NCI-H82 treated with DMSO at 0.1 percent for 48 hours (cell line): Measurements from ENCODE around the gene IMP3.

Experiments used
- DNase-seq: peaks from one replicate; lab custom pipeline; 2025; ENCODE audit not compliant: unreplicated experiment; lab: John Stamatoyannopoulos, UW

Gene IMP3

DNA sequence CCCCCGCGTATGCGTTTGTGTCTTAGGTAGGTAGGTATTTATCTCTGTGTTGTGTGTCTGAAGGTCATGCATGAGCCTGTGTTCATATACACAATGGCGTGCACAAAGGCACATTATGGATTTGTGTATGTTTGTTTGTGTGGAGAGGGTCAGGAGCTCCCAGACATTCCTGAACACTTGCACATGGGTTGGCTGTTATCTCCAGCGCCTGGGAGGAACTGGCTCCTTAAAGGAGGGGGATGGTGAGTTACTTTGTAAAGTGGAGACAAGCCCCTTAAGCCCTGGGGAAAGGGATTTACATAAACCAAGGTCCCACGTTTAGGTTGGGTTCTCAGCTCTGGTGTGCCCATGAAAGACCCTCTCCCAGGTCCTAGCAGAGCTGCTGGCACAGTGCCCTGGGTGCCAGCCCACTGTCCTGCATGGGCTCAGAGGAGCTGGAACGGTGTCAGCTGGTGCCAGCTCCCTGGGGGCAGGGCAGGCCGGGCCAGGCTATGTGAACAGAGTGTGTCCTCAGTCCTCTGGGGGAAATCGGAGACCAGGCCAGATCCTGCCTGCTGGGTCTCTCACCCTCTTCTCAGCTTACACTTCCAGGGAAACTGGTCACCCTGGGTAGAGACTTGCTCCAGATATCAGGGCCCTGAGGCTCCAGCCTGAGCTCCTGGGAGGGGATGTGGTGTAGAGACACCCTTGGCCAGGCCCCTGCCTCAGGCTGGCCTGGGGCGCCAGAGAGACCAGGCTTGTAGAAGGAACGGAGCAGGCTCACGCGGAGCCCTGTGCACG is 32.8 kb upstream of the IMP3 start:
- peak; percentile 43 for DNase-seq

DNA sequence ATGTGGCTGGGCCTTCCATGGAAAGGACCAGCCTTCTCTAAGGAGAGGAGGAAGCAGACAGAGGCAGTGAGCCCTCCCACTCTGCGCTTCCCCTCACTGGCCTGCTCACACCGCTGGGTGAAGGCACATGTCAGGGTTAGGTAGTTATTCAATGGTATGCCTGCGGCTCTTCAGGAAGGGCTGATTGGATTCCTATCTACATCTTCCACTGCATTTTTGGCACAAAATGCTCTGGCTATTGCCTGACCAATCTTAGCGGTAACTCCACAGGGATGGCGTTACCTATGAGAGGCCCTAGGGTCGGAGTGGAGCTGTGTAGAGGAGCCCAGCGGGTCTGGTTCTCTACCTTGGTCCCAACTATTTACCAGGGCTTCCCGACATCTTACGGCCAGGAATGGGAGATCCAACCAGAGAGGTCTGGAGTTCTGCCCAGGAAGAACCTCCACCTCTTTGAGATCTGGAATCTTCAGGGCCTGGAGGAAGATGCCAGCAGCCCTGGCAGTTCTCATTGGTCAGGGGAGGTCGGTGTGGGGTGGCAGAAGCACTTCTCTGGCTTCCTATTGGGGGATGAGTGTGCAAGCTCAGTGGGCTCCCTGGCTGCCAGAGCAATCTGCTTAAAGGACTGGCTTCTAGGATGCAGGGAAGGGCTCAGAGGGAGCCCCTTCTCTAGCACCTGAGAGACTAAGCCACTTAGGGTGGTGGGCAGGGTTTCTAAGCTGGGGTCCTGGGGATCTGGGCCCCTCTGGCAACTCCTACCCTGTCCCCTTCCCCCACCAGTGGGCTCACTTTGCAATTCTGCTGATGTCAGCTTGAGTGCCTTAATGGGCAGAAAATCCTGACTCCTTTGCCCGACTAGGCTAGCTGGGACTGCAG is 31.9 kb upstream of the IMP3 start:
- no peak for DNase-seq

DNA sequence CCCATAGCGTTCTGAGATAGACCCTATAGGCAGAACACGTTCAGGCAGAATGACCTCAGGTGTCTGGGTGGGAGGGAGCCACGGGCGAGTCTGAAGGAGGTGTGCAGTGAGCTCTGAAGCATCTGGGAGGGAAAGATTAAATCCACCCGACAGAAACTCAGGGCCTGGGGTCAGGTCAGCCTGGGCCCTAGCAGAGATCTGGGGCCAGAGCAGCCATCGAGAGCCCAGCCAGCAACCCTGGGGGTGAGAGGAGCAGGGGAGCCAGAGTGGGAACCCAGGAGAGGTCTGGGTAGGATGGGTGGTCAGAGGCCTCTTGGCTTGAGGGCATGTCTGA is 29.8 kb upstream of the IMP3 start:
- no peak for DNase-seq

DNA sequence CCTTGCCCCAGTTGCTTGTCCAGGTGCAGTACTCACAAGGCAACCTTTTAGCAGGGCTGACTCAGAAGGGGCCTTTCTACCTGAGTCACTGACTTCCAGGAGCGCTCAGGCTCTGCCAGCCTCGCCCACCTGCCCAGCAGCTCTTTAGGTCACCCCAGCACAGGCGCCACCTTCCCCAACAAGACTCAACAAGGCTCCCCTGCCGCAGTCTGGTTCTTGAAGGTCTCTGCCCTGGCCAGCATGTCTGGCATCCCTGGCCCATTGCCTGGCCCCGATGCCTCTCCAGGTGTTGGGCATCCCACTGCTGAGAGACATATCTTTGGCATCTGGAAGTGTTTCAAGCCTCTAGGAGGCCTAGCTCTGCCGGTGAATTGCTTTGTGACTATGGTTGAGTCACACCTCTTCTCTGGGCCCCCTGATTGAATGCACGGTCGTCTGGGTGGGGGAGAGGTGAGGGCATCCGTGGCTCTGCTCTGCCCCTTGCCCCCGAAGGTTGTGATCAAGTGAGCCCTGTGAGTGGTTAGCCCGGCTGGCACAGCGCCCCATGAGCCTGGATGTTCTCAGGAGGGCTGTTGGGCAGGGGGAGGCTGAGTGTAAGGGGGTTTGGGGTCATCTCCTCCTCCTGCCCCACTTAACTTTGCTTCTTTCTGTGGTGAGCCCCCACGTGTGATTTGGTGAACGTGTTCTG is 29.3 kb upstream of the IMP3 start:
- no peak for DNase-seq

GRCh38 chr15:75666823-75667501 is 26.9 kb upstream of the IMP3 start:
- no peak for DNase-seq

- no peak for DNase-seq
These were observed 24.0 kb upstream of the IMP3 start for GRCh38 chr15:75663931-75664421.

DNA sequence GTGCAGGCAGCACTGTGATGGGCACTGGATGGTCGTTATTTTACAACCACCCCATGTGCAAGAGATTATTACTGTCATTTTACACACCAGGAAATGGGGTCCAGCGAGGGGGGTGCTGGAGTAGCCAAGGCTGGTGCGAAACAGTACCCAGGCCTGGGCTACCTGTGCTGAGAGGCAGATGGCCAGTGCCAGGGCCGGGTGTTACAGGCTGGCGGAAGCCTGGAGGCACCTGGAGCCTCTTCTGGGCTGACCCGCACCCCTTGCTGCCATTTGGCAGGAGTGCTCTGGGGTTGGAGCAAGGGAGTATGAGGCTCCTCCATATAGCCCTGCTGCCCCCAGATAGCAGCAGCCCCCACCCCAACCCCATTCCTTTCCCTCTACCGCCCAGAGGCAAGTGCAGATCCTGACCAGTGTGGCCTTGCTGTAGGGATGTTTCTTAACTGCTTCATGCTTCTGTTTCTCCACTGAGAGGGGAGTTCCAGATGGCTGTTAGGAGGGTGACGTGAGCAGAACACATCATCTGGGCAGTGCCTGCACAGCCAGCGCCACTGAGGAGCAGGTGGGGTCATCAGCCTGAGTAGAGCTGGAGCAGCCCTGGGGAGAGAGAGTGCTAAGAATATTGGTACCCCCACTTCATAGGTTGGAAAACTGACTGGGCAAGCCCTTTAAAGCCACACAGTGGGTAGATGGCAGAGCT is 22.9 kb upstream of the IMP3 start:
- no peak for DNase-seq

DNA sequence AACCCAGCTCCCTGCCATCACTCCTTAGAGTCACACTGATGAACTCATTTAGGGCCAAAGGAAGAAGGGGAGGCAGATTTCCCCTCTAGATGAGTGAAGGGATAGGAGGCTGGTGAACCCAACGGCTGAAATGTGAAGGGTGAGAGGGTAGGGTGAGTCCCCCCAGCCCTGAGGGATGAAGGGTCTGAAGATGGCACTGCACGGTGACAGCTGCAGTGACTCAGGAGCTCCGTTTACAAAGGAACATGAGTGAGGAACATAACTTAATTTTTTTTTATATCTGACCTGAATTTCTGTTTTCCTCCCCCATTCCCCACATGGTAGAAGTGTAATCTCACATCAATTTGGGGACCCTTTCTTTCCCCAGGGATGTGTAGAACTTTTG is 21.7 kb upstream of the IMP3 start:
- no peak for DNase-seq

DNA sequence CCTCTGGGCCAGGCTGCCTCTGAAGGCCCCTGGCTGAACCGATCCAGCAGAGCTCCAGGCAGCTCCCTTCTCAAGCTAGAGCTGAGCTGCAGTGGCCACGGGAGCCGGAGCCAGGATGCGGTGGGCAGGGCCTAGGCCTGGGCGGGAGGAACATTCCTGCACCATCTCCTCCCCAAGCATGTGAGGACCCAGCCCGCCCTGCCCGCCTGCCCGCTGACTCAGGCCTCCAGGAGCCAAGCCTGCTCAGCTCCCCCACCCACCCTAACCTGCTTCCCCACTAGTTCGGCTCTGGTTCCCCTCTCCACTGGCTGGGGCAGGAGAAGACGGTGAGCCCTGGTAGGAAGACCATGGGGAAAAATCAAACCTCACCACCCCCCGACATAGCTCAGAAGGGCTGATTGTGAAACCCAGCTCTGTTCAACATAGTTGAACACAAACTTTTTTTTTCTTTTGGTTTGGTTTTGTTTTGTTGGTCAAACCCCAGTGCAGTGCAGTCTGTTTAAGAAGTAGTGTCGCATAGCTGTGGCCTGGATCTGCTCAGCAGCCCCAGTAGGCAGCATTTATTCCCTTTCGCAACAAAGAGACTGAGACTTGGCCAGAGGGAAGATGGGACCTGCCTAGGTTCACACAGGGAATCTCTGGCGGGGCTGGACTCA is 21.2 kb upstream of the IMP3 start:
- no peak for DNase-seq

DNA sequence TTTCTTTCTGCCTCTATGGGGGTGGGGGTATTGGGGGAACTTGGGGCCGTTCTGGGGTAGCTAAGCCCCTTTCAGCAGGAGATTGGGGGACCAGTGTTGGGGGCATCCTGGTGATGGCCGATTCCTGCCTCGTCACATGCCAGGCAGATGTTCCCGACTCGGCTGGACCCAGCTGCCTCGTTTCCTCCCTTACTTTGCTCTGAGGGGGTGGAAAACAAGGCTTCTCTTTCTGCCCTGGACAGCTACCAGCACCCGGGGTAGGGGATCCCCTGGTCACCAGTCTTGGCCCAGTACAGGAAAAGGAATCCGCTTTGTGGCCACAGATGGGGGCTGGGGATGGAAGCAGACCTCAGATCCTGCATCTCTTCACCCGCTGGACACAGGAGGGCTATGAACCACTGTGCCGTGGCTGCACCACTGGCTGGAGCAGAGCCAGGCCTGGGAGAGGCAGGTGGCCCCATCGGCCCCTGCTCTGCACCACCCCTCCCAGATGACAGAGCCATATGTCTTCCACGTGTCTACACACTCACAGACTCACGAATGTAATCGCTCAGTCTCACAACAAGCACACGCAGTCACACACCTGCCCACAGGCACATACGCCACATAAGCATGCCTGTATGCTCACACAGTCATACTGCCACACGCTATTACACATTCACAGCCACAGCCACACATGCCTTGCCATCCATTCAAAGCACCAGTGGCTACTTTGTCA is 20.1 kb upstream of the IMP3 start:
- no peak for DNase-seq

DNA sequence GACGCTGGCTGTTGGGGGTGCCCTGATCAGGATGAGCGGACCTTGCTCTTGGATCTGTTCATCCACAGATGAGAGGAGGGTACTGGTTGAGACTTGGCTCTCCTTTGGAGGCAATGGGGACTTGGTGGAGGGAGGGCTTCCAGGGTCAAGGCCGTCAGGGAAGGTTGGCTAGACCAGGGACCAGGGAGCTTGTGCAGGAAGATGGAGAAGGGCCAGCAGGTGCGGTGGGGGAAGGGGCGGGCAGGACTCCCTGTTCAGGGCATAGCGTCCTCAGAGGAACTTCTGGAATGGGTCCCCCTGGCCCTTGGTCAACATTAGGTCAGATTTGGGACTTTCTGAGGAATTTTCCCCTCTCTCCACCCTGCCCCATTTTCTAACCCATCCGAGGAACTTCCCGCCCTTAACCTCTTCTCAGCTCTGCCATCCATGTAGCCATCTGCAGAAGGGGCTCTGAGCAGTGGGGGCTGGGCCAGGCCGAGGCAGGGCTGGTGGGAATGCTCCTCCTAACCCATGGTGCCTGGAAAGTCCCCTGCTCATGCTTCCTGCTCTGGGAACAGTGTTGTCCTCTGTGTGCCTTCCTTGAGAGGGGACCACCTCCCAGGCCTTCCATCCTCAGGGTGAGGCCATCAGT is 19.2 kb upstream of the IMP3 start:
- DNase-seq, result no peak

DNA sequence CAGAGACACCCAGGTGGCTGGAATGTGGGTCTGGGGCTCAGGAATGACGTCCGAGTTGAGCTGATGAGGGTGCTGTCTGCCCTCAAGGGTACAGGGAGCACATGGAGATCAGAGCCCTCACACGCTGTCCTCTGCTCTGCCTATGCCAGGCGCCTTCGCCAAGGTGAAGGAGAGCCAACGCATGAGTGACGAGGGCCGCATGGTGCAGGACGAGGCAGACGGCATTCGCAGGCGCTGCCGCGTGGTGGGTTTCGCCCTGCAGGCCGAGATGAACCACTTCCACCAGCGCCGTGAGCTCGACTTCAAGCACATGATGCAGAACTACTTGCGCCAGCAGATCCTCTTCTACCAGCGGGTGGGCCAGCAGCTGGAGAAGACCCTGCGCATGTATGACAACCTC is 16.8 kb upstream of the IMP3 start:
- DNase-seq, result no peak

GRCh38 chr15:75656331-75656730 is 16.3 kb upstream of the IMP3 start:
- DNase-seq, result no peak

GRCh38 chr15:75655931-75656330 is 15.9 kb upstream of the IMP3 start:
- DNase-seq, result no peak

DNA sequence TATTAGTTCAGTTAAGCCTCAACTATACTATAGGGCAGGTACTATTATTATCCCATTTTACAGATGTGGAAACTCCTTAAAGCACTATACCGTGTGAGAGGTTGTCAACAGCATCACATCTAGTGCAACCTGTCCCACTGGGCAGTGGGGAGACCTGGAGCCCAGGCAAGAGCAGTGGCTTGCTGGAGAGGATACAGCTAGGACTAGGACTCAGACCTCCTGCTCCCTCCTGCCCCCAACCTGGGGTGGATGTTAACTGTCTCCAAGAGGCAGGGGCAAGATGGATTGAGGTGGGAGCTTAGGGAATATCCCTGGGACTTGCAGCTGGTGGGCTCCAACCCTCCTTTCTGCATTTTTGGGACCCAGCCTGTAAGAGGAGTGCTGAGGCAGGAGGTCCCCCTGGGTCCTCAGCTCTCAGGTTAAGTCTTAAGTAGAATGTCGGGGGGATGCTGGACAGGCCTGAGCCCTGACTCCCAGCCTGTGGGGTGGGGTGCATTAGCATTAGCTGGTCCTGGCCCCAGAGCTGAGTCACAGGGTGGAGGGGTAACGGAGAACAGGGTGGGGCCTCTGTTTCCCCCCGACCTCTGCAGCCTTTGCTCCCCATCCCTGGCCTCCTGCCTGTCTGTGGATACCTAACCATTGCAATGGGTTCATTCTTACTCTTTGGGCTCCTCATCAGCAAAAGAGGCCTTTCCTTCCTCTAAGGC is 14.3 kb upstream of the IMP3 start:
- DNase-seq, result no peak

DNA sequence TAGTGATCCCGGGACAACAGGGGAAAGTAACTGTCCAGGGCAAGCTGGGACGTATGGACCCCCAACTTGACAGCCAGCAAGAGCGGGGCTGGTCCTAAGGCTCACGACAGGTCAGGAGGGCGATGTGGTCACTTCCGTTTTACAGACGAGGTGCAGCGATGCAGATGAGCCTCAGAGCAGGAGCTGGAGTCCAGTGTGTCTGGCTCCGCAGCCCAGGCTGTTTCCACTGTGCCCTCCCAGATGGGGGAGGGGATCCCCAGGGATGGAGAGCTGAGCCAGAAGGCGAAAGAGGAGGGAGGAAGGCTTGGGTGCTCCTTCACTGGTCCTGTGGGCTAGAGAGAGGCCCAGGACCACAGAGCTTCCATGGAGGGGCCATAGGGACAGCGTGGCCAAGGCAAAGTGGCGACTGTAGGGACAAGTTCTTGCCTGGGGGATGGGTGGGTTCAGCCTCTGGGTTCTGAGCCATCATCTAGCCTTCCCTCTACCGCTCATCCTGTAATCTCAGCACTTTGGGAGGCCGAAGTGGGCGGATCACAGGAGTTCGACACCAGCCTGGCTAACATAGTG is 13.4 kb upstream of the IMP3 start:
- no peak for DNase-seq

DNA sequence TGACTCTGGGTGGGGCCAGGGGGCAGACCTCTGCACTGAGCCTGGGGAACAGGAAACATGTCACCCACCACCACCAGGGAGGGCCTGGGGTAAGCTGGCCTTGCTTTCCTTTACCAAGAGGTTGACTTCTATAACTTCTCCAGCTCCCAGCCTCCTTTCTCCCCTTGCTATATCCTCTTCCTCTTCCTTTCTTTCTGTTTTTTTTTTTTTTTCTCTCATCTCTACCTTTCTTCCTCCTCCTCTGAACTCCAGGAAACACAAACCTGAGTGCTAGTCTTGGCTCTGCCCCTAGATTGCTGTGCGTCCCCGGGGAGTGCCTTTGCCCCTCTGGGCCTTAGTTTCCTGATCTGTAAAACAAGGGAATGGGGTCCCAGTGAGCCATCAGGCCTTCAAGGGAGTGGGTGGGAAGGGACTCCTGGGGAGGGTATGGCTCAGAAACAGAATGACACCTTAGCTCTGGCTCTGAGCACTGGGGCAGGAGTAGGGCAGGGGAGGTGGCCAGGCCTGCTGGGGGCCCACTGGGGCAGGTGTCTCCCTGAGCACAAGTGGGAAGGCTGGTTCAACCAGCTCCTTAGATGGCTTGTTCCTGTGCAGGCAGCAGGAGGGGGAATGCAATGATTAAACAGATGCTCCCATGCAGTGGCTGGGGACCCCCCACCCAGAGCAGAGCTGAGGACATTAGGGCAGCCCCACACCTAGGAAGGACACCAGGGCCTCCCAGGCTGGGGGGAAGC is 12.0 kb upstream of the IMP3 start:
- no peak for DNase-seq
